Stimulated activated CD4-positive, alpha-beta T cell treated with anti-CD3 and anti-CD28 coated beads, TNF-alpha, amount 100 ng/mL, for 1 hour (primary cell): ENCODE results near the gene IRAK1.

Source experiments
- DNase-seq, 3 donors: peaks; one replicate each; pipeline ENCODE4 v3.0.0-alpha.2; 2020; ENCODE audit warnings: low read depth in 3 of 3, low spot score in 1 of 3

The IRAK1 gene

DNA sequence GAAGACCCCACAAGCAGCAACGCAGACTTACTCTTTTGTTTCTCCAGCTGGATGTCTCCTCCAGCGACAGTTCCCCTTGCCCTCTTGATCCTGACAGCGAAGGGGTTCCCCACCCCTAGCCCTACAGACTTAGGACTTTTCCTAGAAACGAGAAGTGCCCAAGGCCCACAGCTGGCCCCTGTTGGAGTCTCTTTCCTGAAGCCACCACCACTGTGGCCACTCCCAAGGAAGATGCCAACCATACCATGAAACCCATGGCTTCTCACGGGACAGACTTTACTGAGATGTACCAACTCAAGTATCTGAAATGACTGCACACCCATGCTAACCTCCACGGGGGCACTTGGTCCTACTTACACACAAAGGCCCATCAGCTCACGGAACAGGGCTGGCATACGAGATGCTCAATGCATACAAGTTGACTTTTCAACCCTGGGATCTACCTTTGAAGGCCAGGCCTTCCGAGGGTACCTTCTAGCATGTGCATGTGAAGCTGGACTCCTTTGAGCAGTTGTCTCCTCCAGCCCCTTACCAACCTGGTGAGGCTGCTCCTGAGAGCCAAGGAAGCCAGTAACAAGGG, 924 bp upstream of the IRAK1 start:
- DNase-seq, result no peak

GRCh38 chrX:154019061-154019621, 561 bp downstream of the IRAK1 start:
- no peak for DNase-seq

- DNase-seq, result no peak
Observed at GRCh38 chrX:154018518-154019060, 1.1 kb downstream of the IRAK1 start.

DNA sequence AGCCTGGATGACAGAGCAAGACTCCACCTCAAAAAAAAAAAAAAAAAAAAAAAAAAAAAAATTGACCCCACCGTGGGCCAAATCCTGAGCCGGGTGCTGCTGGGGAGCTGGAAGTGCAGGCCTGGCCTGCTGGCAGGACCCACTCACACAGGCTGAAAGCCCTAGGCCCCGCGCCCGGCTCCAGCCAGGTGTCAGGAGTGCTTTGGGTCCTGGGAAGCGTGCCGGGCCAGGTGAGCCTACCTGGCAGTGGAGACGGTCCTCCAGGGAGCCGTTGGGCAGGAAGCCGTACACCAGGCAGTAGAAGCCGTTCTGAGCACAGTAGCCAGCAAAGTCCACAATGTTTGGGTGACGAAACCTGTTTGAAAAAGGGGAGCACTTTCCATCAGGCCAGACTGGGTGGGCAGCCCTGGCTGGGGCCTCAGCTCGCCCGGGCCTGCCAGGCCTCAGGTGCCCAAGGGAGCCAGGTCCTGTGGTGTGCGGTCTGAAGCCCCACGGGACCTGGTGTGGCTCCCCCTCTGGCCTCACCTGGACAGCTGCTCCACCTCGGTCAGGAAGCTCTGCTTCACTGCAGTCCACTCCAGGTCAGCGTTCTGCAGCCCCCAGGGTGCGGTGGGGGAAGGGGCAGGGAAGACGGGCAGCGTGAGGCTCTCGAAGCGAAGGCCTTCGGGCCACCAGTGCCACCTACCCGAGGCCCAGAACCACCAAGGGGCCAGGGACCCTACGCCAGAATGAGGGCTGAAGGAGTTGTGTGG, 1.8 kb downstream of the IRAK1 start:
- DNase-seq, result no peak

DNA sequence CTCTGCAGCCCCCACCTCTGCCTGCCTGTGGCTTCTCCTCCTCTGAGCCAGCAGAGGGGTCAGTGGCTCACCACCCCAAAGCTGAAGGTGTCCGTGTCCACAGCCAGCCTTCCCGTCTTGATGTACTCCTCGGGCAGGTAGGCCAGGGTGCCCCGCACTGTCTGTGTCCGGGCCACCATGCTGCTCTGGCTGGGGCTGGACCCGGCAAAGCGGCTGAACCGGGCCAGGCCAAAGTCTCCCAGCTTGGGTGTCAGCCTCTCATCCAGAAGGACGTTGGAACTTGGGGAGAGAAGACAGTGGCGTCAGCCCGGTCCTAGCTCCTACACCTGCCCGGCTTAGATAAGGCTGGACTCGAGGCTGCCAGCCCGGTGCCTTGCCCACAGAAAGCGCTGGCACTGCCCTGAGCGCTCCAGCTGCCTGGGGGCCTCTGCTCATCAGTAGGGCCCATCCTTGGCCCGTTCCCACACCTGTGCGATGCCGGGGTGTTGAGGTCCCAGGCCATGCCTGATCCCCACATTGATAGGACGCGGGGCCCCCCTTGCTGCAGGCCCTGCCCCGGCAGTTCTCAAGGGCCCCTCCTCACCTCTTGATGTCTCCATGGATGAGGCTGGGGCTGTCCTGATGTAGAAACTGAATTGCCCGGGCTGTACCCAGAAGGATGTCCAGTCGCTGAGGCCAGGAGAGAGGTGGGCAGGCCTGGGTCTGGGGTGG, 3.2 kb downstream of the IRAK1 start:
- no peak for DNase-seq

DNA sequence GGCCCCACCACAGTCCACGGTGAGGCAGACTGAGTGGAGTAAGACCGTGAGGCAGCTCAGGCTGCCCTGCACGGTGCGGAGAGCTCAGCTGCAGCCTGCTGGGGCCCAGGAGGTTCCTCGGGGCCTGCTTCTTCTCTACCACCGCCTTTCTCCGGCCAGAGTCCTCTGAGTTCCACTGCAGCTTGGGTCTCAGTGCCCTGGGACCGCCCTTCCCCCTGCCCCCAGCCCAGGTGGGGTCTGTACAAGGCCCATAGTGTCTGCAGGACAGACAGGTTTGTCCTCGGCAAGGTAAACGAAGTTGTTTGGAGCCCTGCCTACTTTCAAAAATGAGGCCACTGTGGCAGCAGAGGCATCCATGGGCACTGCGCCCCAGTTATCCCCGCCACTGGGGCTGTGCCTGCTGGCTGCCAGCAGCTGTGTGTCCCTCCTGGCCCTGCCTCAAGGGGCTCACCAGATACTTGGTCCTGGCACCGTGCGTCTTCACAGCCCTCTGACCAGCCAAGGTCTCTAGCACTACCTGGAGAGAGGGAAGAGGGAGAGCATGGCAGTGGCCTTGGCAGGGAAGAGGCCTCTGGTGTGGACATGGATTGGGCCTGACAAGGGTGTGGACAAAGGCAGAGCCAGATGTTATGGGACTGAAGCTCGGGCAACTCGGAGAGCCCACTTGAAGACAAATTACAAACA, 4.0 kb downstream of the IRAK1 start:
- DNase-seq, result no peak

DNA sequence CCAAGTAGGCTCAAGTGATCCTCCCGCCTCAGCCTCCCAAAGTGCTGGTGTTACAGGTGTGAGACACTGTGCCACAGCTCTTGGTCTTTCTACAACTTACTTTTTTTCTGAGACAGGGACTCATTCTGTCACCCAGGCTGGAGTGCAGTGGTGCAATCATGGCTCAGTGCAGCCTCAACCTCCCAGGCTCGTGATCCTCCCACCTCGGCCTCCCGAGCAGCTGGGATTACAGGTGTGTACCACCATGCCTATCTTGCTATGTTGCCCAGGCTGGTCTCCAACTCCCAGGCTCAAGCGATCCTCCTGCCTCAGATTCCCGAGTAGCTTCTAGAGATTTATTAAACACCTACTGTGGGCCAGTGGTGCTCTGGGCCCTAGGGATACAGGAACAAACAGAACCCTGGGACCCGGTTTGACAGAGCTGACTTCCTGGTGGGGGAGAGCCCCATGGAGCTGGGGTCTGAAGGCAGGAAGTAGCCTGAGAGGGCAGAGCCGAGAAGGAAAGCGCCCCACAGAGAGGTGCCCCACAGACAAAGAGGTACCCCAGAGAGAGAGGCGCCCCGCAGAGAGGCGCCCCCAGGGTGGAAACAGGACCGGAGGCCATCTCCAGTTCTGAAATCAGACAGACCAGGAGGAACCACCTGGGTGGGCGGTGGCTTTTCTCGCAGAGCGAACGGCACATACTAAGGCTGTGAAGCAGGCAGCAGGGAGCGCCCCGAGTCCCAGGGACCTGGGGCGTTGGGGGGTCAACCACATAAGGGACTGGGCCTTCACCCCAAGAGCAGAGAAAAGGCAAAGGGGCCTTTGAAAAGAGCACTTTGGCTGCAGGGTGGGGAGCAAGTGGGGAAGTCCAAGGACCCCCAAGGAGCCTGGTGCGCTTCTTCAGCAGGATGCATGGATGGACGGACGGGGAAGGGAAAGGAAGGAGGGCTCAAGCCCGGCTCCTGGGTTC, 5.0 kb downstream of the IRAK1 start:
- no peak for DNase-seq

GRCh38 chrX:154013614-154014360, 5.9 kb downstream of the IRAK1 start:
- peak in 2 of 3 donors; percentile 29 to 34 for DNase-seq

GRCh38 chrX:154013001-154013421, 6.7 kb downstream of the IRAK1 start:
- DNase-seq, result no peak

- DNase-seq, result no peak
Observed at GRCh38 chrX:154012336-154012991, 7.2 kb downstream of the IRAK1 start.

DNA sequence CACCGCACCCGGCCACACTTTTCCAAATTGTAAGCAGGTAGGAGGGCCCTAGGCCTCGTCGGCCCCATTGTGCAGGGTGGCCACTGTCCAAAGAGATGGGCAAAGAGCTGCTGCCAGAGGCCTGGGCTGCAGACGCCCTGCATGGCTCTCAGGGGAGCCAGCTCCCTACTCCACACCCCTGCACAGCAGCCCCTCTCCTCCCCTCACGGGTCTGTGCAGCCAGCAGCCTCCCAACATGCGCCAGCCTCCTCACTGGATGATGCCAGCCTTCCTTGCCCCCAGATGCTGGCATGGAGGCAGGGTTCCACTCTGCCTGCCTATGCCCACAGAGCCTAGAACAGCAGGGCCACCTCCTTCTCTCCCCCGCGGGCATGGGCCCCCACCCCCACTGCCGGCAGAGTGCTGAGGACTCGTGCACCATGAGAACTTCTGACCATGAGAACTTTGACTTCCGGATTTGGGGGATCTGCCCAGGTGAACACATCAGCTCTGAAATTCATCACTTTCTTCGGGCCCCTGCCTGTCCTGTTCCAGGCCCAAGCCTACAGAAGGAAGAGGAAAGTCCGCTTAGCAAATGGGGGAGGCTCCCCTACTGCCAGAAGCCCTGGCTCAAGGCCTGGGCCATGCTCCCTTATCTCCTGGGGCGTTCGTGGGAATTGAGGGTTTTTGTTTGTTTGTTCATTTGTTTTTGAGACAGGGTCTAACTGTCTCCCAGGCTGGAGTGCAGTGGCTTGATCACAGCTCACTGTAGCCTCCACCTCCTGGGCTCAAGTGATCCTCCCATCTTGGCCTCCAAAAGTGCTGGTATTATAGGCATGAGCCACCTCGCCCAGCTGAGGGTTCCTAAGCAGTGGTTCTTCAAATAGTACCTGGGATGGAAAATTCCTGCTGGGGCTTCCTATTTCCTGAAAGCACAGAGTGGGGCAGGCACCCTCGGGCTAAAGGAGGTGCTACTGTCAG, 8.0 kb downstream of the IRAK1 start:
- no peak for DNase-seq

- no peak for DNase-seq
Observed at GRCh38 chrX:154010330-154011087, 9.2 kb downstream of the IRAK1 start.

- DNase-seq, result no peak
Observed at GRCh38 chrX:154008521-154008920, 11.2 kb downstream of the IRAK1 start.

DNA sequence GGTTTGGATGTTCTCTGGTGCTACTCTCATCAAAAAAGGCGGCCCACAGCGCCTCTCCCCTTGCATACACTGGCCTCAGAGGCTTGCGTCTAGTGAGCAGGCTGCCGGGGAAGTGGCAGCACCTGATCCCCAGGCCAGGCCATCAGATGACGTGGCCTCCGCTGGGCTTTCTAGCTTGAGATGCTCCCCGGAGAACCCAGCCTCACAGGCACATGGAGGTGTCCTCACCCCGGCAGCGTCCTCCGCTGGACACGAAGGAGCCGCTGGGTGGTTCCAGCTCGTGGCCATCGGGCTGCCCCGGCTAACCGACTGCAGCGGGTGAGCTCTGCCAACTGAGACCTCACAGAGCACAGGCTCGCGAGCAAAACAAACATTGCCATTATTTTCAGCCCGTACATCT, 12.8 kb downstream of the IRAK1 start:
- no peak for DNase-seq

DNA sequence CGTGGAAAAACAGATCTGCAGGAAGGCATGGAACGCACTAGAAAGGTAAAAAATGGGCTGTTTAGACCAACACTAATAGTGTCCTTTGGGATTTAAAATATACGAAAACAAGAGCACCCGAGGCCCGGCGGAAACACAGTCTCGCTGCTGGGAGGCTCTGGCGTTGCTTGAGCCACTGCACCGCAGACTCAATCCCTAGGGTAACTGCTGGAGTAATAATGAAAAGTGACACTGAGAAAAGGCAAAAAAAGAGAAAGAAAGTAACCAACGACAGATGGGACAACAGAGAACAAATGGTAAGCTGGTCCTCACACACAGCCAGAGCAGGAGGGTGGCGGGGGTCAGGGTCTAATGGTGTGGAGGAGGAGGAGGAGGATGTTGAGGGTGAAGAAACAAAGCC, 15.4 kb downstream of the IRAK1 start:
- DNase-seq, result no peak

GRCh38 chrX:154002215-154002719, 17.4 kb downstream of the IRAK1 start:
- DNase-seq, result no peak

DNA sequence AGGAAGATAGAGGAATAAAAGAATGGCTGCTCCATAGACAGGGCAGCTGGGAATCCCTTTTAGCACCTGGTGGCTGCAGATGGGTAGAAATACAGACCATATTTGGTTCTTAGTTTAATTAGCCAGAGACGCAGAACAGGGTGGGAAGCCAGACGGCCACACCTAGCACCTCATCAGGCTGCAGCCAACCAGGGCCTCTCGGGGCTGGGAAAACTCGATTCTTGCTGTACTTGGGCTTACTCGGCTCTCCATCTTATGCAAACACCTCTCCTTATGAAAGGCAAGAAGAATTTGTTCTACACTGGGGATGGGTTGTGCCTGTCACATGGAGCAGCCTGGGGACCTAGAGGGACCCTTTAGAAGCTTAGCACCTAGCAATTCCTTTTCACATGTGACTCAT, 19.7 kb downstream of the IRAK1 start:
- no peak for DNase-seq
